Upper lobe of right lung (tissue), 1 donor: ENCODE data around the gene LDLRAD3. TPM values are rescaled to one million over a fixed set of nuclear protein-coding genes. Genes with fewer than 3 reads are reported as not detected.

Experiments used
- ATAC-seq: fragments of 200-7000 bp; cut with Tn5 transposase; one replicate; pipeline ENCODE4 v1.9.1; 2020; ENCODE audit warnings: mild to moderate bottlenecking, moderate library complexity
- DNase-seq: peaks from one replicate; pipeline ENCODE4 v3.0.0-alpha.2; 2020
- H3K27ac ChIP-seq: fragments of 200-600 bp; one replicate; pipeline ENCODE4 v1.8.0; 2022
- H3K27me3 ChIP-seq: fragments of 200-600 bp; one replicate; pipeline ENCODE4 v1.8.0; 2022; ENCODE audit warnings: mild to moderate bottlenecking
- H3K36me3 ChIP-seq: fragments of 200-600 bp; one replicate; pipeline ENCODE4 v1.8.0; 2022
- H3K4me1 ChIP-seq: fragments of 200-600 bp; one replicate; pipeline ENCODE4 v1.8.0; 2022
- H3K4me3 ChIP-seq: fragments of 200-600 bp; one replicate; pipeline ENCODE4 v1.8.0; 2022; ENCODE audit warnings: mild to moderate bottlenecking
- H3K9me3 ChIP-seq: fragments of 200-600 bp; one replicate; pipeline ENCODE4 v1.8.0; 2022
- CTCF ChIP-seq: fragments of 200-600 bp; IDR thresholded peaks from one replicate; pipeline ENCODE4 v1.8.0; 2022; ENCODE audit warnings: antibody characterized with exemption
- intact Hi-C: fragments of 100-400 bp; cut with DNase I; formaldehyde crosslinking; loops from one replicate; pipeline ENCODE4 v1.11.0; 2022
- total RNA-seq: library from RNA; stranded (reverse); fragmentation: NEBNext Ultra II Directional; extraction: Animal tissue kit (Norgen Biotek cat#: 25700); gene quantifications from one replicate; pipeline ENCODE4 v1.2.1, GENCODE V29; 2021
- donor health status: DM: no; HTN: yes; CAD: no; lungs with severe emphysema.

LDLRAD3 gene
- total RNA-seq, 1 donor from 2014 or later = 7.9 TPM

DNA sequence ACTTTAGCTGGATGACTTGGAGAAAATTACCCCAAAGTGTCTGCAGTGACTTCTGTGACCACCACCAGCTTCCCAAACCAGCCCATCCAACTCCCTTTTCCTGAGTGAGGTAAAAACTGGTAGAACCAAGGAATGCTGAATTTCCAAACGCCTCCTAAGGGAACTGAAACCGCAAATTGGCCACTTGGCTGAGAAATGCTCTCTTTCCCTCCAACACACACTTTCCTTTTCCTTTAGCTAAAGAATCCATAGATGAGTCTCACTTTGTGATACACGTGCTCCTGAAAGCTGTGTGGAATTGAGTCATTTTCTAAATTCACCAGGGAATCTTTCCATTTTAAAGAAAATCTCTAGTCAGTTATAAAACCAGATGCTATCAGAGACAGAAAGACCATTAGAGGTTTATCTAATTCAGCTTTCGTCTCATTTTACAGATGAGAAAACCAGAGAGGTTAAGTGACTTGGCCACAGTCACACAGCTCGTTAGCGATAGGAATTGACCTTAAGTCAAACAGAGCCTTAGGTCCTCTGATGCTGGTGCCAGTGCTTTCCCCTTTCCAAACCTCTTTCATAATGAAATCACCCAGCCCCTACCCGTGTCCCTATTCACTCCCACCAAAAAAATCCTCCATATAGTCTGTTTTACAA, 208.2 kb downstream of the LDLRAD3 start:
- H3K4me3 ChIP-seq = no peak overlapping the region
- no peaks in the 10 kb centered on the region for H3K27me3 ChIP-seq
- no peak for TF ChIP-seq CTCF
- ATAC-seq = no peak
- H3K27ac ChIP-seq = no peak overlapping the region
- peaks cover 24% of the 10 kb centered on the region for H3K4me1 ChIP-seq
- DNase-seq = no peak
- H3K9me3 ChIP-seq = no peaks in the 10 kb centered on the region
- intact Hi-C loops = no loop called here
- no peaks in the 10 kb centered on the region for H3K36me3 ChIP-seq

DNA sequence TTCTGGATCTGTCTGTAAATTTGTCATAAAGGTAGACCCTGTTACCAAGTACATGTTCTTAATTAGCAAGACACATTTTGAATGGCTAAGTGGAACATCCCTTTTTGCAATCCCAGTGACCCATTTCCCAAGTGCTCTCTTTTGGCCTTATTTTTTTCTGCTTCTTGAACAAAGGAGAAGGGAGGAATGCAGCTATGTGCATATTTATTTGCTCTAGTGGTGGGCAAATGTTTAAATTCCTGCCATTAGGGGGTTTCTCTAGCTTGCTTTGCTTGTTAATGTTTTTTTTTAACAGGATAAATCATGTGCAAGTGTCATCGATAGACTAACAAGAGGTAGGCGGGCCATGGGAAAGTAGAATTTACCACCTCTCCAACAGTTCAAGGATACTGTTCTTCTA, 209.7 kb downstream of the LDLRAD3 start:
- Histone ChIP-seq H3K27me3 (no peaks in the 10 kb centered on the region), H3K36me3 (no peaks in the 10 kb centered on the region), H3K9me3 (no peaks in the 10 kb centered on the region), H3K4me1 (peaks cover 25% of the 10 kb centered on the region), H3K27ac (no peak overlapping the region), H3K4me3 (no peak overlapping the region)
- intact Hi-C loops = no loop called here
- ATAC-seq (no peak), DNase-seq (no peak)
- TF ChIP-seq CTCF = no peak

DNA sequence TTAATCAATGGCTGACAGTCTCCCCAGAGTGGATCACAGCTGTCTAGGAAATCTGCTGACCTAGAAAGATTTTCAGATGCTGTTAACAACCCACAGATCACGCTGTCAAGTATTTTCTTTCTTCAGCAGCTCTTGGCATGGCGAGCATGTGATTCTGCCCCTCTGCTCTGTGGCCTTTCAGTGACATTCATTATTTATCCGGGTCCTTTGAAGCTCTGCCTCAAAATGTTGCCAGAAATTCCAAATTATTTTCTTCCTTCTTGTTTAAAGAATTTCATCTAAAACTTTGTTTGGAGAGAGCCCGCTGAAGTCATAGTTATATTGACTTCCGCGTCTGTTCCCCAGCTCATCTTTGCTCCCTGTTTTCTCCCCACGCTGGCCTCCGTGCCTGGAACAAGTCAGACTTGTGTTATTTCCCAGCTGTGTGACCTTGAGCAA, 211.3 kb downstream of the LDLRAD3 start:
- H3K27me3 ChIP-seq = no peaks in the 10 kb centered on the region
- intact Hi-C loops = no loop called here
- peak; percentile 18 for ATAC-seq
- H3K9me3 ChIP-seq = no peaks in the 10 kb centered on the region
- DNase-seq = no peak
- no peak overlapping the region for H3K4me3 ChIP-seq
- TF ChIP-seq CTCF = no peak
- no peak overlapping the region for H3K27ac ChIP-seq
- no peaks in the 10 kb centered on the region for H3K36me3 ChIP-seq
- peaks cover 13% of the 10 kb centered on the region for H3K4me1 ChIP-seq

DNA sequence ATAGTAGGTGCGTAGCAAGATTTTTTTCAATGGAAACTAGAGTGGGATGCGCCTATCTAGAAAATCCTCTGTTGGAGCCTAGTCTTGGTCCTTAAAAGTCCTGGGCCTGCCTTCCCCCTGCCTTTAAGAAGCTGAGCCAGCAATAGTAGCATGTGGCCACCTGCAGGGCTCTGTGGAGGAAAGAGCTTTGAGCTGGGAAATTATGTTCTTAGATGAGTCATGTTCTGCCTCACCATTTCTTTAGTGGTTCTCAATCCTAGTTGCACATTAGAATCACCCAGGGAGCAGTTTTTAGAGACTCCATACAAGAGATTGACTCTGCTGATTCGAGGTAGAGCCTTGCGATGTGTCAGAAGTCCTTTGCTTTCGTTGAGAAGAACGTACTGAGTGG, 211.9 kb downstream of the LDLRAD3 start:
- no peak for TF ChIP-seq CTCF
- DNase-seq (no peak), ATAC-seq (no peak)
- Histone ChIP-seq H3K36me3 (no peaks in the 10 kb centered on the region), H3K27me3 (no peaks in the 10 kb centered on the region), H3K27ac (no peak overlapping the region), H3K9me3 (no peaks in the 10 kb centered on the region), H3K4me3 (no peak overlapping the region), H3K4me1 (peaks cover 12% of the 10 kb centered on the region)
- intact Hi-C loops = no loop called here

- no peak overlapping the region for H3K4me3 ChIP-seq
- H3K4me1 ChIP-seq = peaks cover 12% of the 10 kb centered on the region
- no peak overlapping the region for H3K27ac ChIP-seq
- H3K9me3 ChIP-seq = no peaks in the 10 kb centered on the region
- no peak for TF ChIP-seq CTCF
- intact Hi-C loops = no loop called here
- no peak for ATAC-seq
- DNase-seq = no peak
- H3K27me3 ChIP-seq = no peaks in the 10 kb centered on the region
- H3K36me3 ChIP-seq = no peaks in the 10 kb centered on the region
Measured at GRCh38 chr11:36156161-36156816, 212.4 kb downstream of the LDLRAD3 start.
